Heart right ventricle (tissue), 16 donors: ENCODE measurements around the gene PHGDH. TPM values are rescaled to one million over a fixed set of nuclear protein-coding genes. Genes with fewer than 3 reads are reported as not detected.

Experiments used
- ATAC-seq, 8 donors: fragments of 200-7000 bp; cut with Tn5 transposase; one replicate each; pipeline ENCODE4 v1.9.1; 2020; ENCODE audit warnings: mild to moderate bottlenecking in 8 of 8, moderate library complexity in 8 of 8, moderate number of reproducible peaks in 1 of 8
- DNase-seq, 2 donors: peaks; one replicate each; pipeline ENCODE4 v3.0.0-alpha.2; 2020
- H3K27ac ChIP-seq, 10 donors: fragments of 200-600 bp; sonication (generic) in 2 of 10; one replicate each; pipeline versions ENCODE4 v1.5.0 to v1.8.0; 2020 to 2022; ENCODE audit warnings: mild to moderate bottlenecking in 3 of 10
- H3K27me3 ChIP-seq, 7 donors: fragments of 200-600 bp; one replicate each; pipeline ENCODE4 v1.8.0; 2021 to 2022; ENCODE audit warnings: mild to moderate bottlenecking in 2 of 7
- H3K36me3 ChIP-seq, 9 donors: fragments of 200-600 bp; sonication (generic) in 1 of 9; one replicate each; pipeline versions ENCODE4 v1.5.0 to v1.8.0; 2020 to 2022; ENCODE audit warnings: mild to moderate bottlenecking in 2 of 9
- H3K4me1 ChIP-seq, 9 donors: fragments of 200-600 bp; sonication (generic) in 1 of 9; one replicate each; pipeline versions ENCODE4 v1.5.0 to v1.8.0; 2020 to 2022; ENCODE audit warnings: mild to moderate bottlenecking in 4 of 9
- H3K4me3 ChIP-seq, 10 donors: fragments of 200-600 bp; sonication (generic) in 2 of 10; one replicate each; pipeline versions ENCODE4 v1.5.0 to v1.8.0; 2020 to 2022; ENCODE audit warnings: mild to moderate bottlenecking in 7 of 10, moderate library complexity in 2 of 10
- H3K9me3 ChIP-seq, 11 donors: fragments of 200-600 bp in 10 of 11; sonication (generic) in 2 of 11; one replicate each; pipeline versions ENCODE4 v1.5.0 to v1.8.0; 2013 to 2022; ENCODE audit warnings: mild to moderate bottlenecking in 2 of 11, control low read depth in 1 of 11, moderate library complexity in 1 of 11
- WGBS, 2 donors: extraction: QIAGEN DNeasy Blood & Tissue Kit; methylation state at CpG; one replicate each; pipeline ENCODE4 v1.1.7; 2013; ENCODE audit warnings: inconsistent platforms in 1 of 2; 5-methylcytosine and 5-hydroxymethylcytosine counted together
- intact Hi-C, 10 donors: fragments of 100-400 bp; cut with DNase I; formaldehyde crosslinking; loops; one replicate each; pipeline versions ENCODE4 v1.11.1 to v1.14.2; 2022
- polyA plus RNA-seq, 2 donors: library from polyadenylated mRNA; stranded (reverse); fragments of 200-250 nt; gene quantifications; one replicate each; pipeline ENCODE4 v1.2.3, GENCODE V29; 2013
- total RNA-seq, 10 donors: library from RNA; stranded (reverse); fragmentation: NEBNext Ultra II Directional in 3 of 10; extraction: Animal tissue kit (Norgen Biotek cat#: 25700) in 3 of 10; gene quantifications; one replicate each; pipeline versions ENCODE4 v1.2.1 to v1.2.4, GENCODE V29; 2021 to 2023
- TF ChIP-seq, protein P1 (sequence below), 9 donors: fragments of 200-600 bp; sonication (generic) in 2 of 9; IDR thresholded peaks; one replicate each; pipeline versions ENCODE4 v1.5.0 to v1.8.0; 2021 to 2022; ENCODE audit warnings: antibody characterized with exemption in 9 of 9, mild to moderate bottlenecking in 5 of 9, moderate library complexity in 1 of 9
- donor health status: Arrhythmogenic right ventricular cardiomyopathy.
- donor health status: ischemic (EF 13 %, LVEDD 7.1; RV severe dilation, severe dysfunction).
- donor health status: healthy with polysubstance abuse.
- donor health status: DM: no; HTN: yes; CAD: no.
- donor health status: DM: no; HTN: no; CAD: no.
- donor health status: ischemic (EF 25% LVEDD 6.9; RV normal size, moderate dysfunction).
- donor health status: ischemic (EF 25% LVEDD 5.7; RV mildly dilated, moderate dysfunction).
- donor health status: healthy.
- donor health status: DM: yes; HTN: yes; CAD: no.
- donor health status: Ischemic cardiomyopathy.
- donor health status: ischemic (EF 35%, LVEDD 5.7; RV mildly dilated, moderate dysfunction).
- donor health status: nonischemic (EF 11% LVEDD 7.7; RV severe dilation, severe dysfunction).
- donor health status: DM: yes; HTN: yes; CAD: no.
- donor health status: PGD.
- donor health status: ischemic (EF 29% LVEDD 5.4; RV normal size, mild dysfunction).
- donor health status: nonischemic (EF 23%, LVEDD 6.1; RV moderate dilation, normal function).

PHGDH gene
- total and polyA plus RNA-seq, 12 donors: 3.8 to 23.4 (median 5.0) TPM

DNA sequence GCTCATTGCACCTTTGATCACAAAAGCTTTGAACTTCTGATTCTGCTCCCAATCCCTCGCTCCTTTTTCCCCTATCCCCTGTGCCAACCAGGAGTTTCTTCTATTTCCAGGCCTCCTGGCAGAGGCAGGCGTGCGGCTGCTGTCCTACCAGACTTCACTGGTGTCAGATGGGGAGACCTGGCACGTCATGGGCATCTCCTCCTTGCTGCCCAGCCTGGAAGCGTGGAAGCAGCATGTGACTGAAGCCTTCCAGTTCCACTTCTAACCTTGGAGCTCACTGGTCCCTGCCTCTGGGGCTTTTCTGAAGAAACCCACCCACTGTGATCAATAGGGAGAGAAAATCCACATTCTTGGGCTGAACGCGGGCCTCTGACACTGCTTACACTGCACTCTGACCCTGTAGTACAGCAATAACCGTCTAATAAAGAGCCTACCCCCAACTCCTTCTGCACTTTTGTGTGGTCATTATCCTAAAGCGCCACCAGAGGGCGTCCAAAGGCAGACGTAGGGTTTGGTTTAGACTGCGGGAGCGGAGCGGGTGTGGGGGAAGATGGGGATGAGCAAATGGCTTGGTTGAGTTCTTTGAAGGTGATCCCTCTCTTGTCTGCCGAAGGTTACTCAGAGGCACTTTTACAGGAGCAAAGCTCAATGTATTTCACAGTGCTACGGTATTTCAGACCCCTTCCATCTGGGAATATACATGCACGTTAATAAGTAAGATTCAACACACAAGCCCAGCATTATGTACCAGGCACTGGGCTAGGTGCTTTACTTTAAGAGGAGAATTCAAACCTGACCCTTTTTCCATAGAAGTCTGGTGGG lies 32.3 kb downstream of the PHGDH start:
- Histone ChIP-seq H3K27me3 (no peaks in the 10 kb centered on the region), H3K27ac (peak overlapping the region in 4 of 10 donors; percentile 1 to 33 (median 28)), H3K4me3 (no peak overlapping the region), H3K9me3 (no peaks in the 10 kb centered on the region), H3K36me3 (no peaks in the 10 kb centered on the region), H3K4me1 (peaks cover 0 to 46% (median 9%) of the 10 kb centered on the region in 9 donors)
- ATAC-seq: peak in 7 of 8 donors; percentile 53 to 70 (median 63)
- DNase-seq: peak; percentile 44 to 50
- WGBS, 2 donors: 31% methylated on average over 17 of the region's 17 CpGs
- TF ChIP-seq, protein P1, sequence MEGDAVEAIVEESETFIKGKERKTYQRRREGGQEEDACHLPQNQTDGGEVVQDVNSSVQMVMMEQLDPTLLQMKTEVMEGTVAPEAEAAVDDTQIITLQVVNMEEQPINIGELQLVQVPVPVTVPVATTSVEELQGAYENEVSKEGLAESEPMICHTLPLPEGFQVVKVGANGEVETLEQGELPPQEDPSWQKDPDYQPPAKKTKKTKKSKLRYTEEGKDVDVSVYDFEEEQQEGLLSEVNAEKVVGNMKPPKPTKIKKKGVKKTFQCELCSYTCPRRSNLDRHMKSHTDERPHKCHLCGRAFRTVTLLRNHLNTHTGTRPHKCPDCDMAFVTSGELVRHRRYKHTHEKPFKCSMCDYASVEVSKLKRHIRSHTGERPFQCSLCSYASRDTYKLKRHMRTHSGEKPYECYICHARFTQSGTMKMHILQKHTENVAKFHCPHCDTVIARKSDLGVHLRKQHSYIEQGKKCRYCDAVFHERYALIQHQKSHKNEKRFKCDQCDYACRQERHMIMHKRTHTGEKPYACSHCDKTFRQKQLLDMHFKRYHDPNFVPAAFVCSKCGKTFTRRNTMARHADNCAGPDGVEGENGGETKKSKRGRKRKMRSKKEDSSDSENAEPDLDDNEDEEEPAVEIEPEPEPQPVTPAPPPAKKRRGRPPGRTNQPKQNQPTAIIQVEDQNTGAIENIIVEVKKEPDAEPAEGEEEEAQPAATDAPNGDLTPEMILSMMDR (IDR thresholded peaks at IDR 0.05): peak; percentile 55 to 86 (median 79)
- intact Hi-C loops: loop anchor here in 3 of 10 donors (2.0 to 10.0 kb wide), 4 partner anchors 63 to 201 kb away; no protein-coding TSS in a partner anchor

DNA sequence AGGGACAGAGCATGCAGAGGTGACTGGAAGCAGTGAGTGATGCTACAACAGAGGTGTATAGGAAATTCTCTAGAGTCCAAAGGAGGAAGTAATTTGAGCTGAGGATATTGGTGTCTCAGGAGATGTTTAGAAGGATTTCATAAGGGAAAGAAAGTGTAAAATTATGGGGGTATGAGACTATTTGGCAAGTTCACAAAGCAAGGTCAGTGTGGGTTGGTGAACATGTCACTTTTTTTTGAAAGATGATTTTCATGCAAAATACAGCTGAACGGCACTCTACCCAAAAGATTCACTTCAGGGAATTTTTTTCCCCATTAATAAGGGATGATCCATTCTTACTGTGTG lies 32.8 kb downstream of the PHGDH start:
- intact Hi-C loops: loop anchor here in 3 of 10 donors (2.0 to 10.0 kb wide), 4 partner anchors 63 to 200 kb away; no protein-coding TSS in a partner anchor
- 25 to 91% methylated on average over 1 of the region's 1 CpG for WGBS, 2 donors
- Histone ChIP-seq H3K4me3 (no peak overlapping the region), H3K4me1 (peaks cover 0 to 46% (median 9%) of the 10 kb centered on the region in 9 donors), H3K27me3 (no peaks in the 10 kb centered on the region), H3K36me3 (no peaks in the 10 kb centered on the region), H3K27ac (no peak overlapping the region), H3K9me3 (no peaks in the 10 kb centered on the region)
- TF ChIP-seq, protein P1 (IDR thresholded peaks at IDR 0.05): no peak
- ATAC-seq: no peak
- DNase-seq: no peak

DNA sequence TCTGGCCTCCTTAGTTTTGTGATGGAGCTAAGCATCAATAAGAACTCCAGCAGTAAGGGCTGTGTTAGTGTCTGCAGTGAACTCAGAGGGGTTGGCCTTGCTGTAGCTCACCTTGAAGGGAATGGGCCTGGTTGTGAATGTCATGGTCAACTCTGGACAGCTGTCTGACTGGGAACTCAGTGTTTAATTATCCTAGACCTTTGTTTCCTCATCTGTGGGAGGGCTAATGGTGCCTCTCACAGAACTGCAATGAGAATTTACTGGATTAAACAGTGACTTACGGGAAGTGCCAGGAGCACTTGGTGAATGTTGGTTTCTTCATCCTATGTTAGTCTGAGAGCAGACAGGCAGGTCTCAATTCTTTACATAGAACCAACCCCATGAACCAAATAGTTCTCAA lies 33.3 kb downstream of the PHGDH start:
- no peaks in the 10 kb centered on the region for H3K36me3 ChIP-seq
- H3K4me1 ChIP-seq: peaks cover 0 to 46% (median 9%) of the 10 kb centered on the region in 9 donors
- no peaks in the 10 kb centered on the region for H3K9me3 ChIP-seq
- no peak overlapping the region for H3K4me3 ChIP-seq
- ATAC-seq (no peak), DNase-seq (no peak)
- no peaks in the 10 kb centered on the region for H3K27me3 ChIP-seq
- TF ChIP-seq, protein P1 (IDR thresholded peaks at IDR 0.05): no peak
- intact Hi-C loops: loop anchor here in 4 of 10 donors (2.0 to 10.0 kb wide), 4 partner anchors 57 to 200 kb away; no protein-coding TSS in a partner anchor
- no peak overlapping the region for H3K27ac ChIP-seq
- 94 to 100% methylated on average over 1 of the region's 1 CpG for WGBS, 2 donors

DNA sequence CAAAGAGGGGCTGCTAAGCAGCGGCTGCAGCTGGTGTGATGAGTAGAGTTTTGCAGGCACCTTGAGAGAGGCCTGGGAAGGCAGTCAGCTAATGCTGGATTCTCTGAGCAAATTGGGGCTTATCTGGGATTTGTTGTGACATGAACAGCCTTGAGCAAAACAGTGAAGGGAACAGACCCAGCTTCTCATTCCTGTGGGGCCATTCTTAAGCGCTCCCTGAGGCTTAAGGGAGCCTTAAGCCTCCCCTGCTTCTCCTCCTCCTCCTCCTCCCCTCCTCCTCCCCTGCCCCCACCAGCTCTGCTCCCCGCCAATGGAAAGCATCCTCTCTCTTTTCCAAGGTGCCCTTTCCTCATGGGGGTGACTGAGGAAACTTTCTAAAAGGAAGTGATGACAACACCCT lies 35.7 kb downstream of the PHGDH start:
- H3K4me3 ChIP-seq: no peak overlapping the region
- ATAC-seq (no peak), DNase-seq (no peak)
- TF ChIP-seq, protein P1 (IDR thresholded peaks at IDR 0.05): no peak
- intact Hi-C loops: loop anchor here in 3 of 10 donors (5.0 to 10.0 kb wide), 3 partner anchors 55 to 197 kb away; no protein-coding TSS in a partner anchor
- no peaks in the 10 kb centered on the region for H3K9me3 ChIP-seq
- H3K36me3 ChIP-seq: no peaks in the 10 kb centered on the region
- 68 to 71% methylated on average over 3 of the region's 3 CpGs for WGBS, 2 donors
- H3K27ac ChIP-seq: no peak overlapping the region
- H3K27me3 ChIP-seq: no peaks in the 10 kb centered on the region
- H3K4me1 ChIP-seq: peaks cover 0 to 33% (median 9%) of the 10 kb centered on the region in 9 donors
